GM18517 (cell line): ENCODE results near the gene CCDC28B.

Source experiments
- ATAC-seq: cut with Tn5 transposase; IDR thresholded peaks from one replicate; pipeline ENCODE4 v1.9.1; 2021; ENCODE audit warnings: mild to moderate bottlenecking, moderate library complexity; ENCODE audit not compliant: unreplicated experiment

The CCDC28B gene

DNA sequence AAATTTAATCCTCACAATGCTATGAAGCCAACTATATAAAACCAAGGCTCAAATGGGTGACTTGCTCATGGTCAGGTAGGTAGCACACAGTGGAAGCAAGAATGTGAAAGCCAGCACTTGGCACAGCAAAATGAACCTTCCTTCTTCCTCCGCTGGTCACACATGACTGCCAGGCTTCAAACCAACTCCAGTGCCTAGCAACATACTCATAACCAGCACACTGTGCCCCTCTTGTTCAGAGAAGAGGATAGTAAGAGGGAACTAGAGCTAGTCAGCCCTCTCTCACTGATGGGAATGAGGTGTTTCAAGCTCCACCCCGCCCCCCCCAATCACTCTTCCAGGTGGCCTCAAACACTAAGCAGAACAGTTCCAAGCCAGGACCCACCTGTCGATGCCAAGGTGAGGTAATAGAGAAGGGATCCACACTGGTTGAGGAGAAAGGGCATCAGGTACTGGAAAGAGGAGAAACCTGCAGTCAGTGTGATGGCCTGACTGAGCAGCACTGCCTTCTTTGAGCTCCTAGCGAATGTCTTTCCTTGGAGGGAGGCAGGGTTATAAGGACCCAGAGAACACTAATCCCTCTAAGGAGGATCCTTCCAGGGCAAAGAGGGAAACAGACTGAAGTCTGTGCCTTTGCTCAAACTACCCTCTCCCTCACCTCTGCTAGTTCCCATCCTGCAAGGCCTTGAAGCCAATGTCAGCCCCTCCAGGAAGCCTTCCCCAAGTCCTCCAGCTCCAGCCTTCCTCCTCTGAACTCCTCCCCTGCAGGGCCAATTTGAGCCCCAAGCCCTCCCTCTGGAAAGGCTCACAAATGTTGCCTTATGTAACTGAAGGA is 20.6 kb downstream of the CCDC28B start:
- ATAC-seq = no peak

DNA sequence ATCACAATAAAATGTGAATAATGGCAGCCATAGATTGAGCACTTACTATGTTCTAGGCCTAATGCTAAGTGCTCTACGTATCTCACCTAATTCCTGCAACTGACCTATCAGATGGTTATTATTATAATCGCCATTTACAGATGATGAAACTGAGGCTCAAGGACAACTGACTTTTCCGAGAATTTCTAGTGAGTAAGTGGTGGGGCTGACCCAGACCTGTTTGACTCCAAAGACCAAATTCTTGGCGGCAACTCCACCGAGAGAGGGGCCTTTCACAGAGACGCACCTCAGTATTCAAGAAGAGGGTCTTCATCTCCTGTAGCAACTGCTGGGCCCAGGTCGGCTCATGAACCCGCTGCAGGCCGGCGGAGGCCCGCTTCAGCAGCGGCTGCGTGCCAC is 21.2 kb downstream of the CCDC28B start:
- no peak for ATAC-seq

DNA sequence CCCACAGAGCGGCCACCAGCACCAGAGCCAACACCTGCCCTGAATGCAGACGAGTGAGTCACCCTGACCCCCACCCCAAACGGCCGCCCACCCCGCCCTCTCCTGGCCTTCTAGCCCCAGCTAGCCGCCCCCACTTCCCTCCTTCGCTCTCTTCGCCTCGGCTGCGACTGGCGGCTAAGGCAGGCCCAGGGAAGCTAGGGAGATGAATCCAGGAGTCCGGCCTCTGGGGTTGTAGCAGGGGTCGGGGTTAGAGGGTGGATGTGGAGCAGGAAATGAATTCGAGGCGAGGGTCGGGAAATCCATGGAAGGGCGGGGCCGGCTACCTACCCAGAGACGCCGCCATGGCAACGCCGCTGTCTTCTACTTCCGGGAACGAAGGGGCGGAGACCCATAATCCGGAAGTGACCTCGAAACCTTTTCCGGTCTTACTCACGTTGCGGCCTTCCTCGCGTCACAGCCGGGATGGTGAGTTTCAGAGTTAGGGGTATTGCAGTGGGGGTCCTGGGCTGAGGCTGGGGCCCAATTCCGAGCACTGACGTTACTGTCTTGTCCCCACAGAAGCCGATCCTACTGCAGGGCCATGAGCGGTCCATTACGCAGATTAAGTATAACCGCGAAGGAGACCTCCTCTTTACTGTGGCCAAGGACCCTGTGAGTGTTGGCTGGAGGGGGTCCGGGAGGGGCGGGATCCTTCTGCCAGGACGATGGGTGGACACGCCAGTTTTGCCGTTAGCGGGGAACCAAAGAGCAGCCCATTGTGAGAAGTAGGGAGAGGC is 21.8 kb downstream of the CCDC28B start, which contains the start of the genes EIF3I and TMEM234:
Gene EIF3I, plus strand, starts transcription at position 428 of the 776 bp plus-strand sequence. Its CDS starts 35 bp downstream, at position 463.
Gene TMEM234, minus strand, starts transcription at position 374 of the 776 bp plus-strand sequence. Its CDS starts 31 bp downstream, at position 343.
- peak; percentile 82 for ATAC-seq

DNA sequence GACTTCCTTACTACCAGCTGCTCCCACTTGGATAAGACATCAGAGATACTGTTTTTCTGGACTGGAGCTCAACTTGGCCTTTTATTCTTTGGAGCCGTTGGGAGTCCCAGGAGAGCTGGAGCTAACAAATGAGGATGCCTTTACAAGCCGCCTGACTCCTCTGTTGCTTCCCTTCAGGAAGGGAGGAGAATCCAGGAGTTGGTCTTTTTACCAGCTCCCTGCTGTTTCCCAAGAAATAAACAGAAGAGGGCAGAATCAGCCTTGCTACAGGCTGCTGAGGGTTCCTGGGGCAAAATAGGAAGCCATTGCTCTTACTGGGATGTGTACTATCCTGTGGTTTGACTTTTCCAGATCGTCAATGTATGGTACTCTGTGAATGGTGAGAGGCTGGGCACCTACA is 23.3 kb downstream of the CCDC28B start:
- no peak for ATAC-seq

DNA sequence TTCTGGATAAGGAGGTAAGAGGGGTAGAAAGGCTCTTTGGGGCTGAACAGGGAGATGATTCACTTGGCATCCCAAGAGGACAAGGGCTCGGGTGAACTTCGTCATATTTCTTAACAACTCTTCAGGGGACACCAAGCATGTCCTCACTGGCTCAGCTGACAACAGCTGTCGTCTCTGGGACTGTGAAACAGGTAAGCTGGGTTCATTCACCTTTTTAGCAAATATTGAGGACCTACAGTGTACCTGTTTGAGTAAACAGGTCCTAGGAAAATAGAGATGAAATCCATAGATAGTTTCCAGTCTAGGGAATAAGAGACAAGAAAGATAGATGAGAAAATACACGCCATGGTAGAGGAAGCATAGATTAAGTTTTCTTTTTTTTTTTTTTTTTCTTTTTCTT is 23.9 kb downstream of the CCDC28B start:
- ATAC-seq = no peak

DNA sequence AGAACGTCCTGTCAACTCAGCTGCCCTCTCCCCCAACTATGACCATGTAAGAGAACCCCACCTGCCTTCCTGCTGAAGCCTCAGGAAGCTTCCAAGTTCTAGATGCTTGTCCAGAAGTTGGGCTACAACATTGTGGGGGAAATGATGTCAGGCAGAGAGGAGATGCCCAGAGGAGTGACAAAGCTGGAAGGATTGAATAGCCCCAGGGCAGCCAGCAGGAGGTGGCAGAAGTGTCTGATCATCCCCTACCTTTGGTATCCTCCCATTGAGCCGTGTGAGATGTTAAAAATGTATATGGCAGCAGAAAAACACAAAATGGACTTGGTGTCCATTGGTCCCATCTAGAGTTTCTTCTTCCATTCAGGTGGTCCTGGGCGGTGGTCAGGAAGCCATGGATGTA is 28.4 kb downstream of the CCDC28B start:
- ATAC-seq = no peak

DNA sequence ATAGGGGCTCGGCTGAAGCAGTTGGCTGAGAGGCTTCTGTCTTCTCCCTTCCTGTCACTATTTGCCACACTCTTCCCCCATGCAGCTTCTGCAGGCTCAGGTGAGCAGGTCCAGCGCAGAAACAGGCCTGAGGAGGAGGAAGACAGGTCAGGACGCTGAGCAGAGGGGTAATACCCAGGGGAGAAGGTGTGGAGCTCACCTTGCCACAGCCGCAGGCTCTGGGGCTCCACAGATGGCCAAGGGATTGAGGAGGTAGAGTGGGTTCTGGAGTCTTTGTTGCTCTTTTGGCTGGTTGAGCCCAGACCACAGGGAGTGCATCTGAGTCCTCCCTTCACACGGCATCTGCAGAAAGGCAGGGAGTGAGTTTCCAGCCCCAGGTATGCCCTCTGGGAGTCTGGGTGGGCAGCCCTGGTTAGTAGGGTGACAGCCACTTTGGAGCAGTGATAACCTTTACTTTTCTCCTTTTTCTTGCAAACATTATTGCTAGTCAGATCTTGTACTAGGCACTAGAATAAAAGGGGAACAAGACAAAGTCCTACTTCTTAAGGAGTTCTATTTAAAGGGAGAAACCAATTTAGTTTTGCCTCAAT is 31.5 kb downstream of the CCDC28B start:
- ATAC-seq = no peak

DNA sequence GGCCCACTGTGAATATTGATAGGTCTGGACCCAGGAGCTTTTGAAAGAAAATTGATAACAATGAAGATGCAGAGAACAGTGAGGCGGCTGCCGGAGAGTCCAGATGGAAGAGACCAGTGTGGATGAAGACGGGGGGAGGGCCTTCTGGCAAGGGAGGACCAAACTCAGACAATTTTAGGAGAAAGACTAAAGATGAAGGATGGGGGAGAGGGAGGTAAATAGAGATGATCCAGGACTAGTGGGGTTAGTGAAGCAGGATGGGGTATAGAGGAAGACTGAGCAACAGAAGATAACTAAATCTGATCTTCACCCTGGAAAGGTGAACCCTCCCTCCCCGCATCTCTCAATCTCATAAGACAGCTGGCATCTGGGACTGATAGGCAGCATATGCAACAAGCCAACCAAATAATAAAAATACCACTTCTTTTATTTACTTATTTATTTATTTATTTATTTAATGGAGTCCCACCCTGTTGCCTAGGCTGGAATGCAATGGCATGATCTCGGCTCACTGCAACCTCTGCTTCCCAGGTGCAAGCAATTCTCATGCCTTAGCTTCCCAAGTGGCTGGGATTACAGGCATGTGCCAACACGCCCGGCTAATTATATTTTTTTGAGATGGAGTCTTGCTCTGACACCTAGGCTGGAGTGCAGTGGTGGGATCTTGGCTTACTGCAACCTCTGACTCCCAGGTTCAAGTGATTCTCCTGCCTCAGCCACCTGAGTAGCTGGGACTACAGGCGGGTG is 32.3 kb downstream of the CCDC28B start:
- no peak for ATAC-seq

DNA sequence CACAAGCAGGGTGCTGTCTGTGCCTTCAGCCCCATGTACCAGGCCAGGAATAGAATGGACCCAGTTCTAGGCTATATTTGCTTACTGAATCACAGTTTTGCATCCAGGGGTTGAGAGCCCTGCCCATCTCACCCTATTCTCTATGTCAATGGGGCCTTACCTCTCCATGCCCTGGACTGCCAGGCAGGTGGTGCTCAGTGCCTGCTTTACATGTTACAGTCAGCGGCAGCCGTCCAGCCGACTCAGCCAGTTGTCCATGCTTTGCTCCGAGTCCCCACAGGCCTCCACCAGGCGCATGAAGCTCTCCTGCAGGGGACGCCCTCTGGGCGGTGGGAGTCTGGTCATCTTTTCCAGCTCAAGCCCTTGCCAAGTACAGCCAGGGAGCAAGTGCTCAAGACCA is 34.4 kb downstream of the CCDC28B start:
- no peak for ATAC-seq

DNA sequence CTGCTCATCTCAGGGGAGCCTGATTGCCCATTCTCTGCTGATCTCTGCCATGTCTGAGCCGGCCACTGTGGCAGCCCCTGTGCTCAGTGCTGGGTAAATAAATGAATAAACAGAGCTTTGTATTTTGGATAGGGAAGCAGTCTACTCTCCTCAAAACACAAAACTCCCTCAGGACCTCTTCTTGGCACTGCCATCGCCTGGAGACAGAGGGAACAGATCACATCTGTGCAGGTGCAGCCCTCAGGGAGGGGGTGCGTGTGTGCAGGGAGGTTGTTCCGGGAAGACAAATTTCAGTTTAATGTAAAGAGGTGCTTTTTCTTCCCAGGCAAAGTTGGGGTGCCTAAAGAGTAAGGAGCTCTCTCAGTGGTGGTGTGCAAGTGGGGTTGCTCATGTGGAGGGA is 38.9 kb downstream of the CCDC28B start:
- no peak for ATAC-seq

DNA sequence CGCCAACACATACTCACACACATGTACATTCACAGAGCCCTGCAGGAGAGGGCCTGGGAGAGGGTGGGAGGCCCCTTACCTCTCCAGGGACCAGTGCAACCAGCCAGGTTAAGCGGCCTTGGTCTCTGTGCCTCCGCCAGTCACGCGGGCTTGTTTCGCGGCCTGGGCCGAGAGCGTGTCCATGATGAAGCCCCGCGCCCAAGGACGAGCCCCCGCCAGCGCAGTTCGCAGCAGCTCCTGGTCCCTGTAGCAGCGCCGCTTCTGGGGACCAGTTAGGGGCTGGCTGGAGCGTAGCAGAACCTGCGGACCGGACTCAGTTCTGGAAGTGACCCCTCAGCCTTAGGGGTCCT is 39.4 kb downstream of the CCDC28B start:
- no peak for ATAC-seq

DNA sequence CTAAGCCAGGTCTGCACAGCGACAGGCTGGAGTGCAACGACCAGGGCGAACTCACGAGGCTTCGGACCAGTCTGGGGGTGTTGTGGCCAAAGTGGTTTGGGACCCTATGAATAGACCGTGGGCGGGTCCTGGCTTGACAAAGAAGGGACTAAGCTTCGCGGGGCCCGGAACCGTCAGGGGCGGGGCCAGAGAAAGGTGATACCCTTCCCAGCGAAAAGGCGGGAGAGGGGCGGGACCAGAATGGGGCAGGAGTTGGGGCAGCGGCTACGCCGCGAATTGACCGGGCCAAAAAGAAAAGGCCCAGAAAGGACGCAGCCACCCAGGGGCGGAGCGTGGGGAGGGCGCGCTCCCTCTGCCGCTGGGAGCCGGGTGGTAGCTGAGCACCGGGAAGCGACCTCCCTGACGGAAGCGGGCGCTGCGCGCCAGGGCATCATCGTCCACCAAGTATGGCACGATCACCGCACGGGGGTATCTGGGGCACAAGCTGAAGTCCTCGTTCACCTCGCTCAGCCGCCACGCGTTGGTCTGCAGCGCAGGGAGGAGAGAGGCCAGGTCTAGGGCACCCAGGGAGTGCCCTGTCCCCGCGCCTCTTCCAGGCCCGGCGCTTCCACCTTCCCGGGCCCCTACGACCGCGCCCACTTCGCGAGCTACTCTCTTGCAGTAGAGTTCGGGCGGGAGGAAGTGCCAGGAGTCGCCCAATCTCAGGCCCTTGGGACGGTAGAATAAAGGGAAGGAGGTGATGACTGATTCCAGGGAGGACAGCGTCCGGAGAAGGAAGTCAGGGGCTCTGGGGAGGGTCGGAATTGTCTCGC is 40.0 kb downstream of the CCDC28B start:
- no peak for ATAC-seq

DNA sequence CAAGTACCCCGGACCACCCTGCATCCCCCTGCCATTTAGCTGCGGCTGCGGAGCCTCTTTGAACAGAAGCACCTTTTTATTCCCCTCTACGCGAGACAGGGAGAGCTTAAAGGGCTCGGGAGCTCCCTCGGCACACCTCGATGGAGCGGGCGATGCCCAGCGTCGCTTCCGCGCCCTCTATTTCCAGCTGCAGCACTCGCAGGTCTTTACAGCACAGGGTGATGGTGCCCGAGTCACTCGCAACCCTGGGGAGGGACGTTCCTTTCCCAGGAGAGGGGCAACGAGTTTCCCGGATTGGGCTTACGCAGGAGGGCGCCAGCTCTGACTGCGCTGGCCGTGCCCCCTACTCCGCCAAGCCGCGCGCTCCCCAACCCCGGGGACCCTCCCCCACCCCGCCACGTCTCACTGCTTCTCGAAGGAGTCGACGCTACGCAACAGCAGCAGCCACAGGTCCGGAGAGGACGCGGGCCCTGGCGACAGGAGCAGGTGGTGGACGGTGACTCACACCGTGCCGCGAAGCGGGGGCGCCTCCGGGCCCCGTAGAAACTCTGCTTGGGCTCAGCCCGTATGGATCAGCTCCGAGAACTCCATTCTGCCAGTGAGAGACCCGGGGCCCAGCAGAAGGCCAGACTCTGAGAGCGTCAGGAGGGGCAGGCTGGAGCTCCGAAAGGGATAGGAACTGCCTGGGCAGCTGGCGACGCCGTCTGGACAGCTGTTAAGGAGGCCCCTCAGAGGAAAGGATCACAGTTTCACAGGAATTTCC is 40.8 kb downstream of the CCDC28B start:
- ATAC-seq = no peak

DNA sequence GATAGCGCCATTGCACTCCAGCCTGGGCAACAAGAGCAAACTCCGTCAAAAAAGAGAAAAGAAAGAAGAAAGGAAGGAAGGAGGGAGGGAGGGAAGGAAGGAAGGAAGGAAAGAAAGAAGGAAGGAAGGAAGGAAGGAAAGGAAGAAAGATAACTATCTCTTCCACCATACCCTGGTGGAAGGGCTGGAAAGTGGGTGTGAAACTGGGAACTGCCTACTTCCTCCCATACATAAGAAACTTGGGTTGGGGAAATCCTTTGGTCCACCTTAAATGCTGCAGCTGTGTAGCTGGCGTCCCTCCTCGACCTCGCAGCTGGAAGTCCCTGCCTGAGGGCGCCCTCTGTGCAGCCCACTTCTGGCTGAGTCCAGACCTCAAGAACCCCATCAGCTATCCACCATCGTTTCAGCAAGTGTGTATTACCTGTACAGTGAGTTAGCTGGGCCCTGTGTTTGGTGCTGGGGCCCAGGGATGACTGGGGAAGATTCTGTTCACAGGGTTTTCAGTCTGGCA is 42.0 kb downstream of the CCDC28B start:
- ATAC-seq = no peak

DNA sequence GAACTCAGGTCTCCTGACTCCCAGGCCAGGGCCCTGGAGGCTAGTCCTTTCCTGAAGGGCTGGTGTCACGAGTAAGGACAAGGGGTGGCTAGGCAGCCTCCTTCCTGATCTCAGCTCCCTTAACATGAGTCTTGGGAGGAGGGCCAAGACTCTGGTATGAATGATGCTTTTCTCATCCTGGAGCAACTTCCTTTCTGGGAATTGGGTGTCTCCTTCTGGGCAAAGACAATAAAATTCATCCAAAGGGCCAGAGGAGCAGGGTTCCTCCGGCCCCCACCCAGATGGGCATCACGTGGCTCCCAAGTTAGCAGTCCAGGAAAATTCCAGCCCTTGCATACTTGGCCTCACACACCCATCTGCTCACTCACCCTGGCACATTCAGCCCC is 46.5 kb downstream of the CCDC28B start, which contains the start of gene FAM167B:
Gene FAM167B, plus strand, starts transcription at position 335 of the 386 bp plus-strand sequence. CDS start 200 bp downstream, outside the sequence.
- ATAC-seq = no peak

DNA sequence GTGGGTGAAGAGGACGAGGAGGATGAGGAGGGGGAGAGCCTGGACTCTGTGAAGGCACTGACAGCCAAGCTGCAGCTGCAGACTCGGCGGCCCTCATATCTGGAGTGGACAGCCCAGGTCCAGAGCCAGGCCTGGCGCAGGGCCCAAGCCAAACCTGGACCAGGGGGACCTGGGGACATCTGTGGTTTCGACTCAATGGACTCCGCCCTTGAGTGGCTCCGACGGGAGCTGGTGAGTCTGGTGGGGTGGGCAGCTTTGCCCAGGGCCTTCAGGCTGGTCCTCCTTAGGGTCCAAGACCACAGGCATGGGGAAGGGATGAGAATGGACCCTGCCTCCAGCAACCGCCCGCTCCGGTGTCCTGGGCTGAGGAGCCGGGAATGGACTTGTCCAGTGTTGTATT is 47.1 kb downstream of the CCDC28B start:
- no peak for ATAC-seq

DNA sequence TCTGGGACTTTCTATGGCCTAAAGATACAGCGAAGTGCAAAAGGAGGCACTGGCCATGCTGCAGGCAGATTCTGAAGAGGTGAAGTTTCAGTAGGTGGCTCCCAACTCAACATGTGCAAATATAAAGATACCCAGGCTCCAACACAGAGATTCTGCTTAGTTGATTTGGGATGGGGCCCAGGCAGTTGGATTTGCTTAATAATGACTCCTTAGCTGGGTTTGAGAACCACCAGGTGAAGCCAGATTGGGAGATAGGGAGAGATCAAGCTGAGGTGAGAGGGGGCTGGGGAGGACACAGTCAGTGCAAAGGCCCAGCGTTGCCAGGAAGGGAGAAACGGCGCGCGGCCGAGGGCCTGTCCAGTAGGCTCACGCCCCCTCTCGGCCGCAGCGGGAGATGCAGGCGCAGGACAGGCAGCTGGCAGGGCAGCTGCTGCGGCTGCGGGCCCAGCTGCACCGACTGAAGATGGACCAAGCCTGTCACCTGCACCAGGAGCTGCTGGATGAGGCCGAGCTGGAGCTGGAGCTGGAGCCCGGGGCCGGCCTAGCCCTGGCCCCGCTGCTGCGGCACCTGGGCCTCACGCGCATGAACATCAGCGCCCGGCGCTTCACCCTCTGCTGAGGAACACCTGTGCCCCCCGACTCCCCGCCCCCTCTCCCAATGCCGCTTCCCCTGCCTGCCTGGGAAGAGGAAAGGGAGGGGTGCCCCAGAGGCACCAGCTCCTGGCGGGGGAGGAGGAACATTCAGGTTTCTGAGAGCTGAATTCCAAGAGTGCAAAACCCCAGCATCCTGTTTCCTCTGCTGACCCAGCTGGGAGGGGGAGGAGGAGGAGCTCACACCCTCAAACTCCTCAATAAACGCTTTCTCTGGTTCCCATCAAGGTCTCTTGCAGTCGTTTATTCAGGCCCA is 47.8 kb downstream of the CCDC28B start:
- ATAC-seq = no peak
